ENCODE measurements around the gene DNM2.
A peak's percentile ranks its signal among the peaks of the same experiment; 100 is the strongest.

DNM2 gene

DNA sequence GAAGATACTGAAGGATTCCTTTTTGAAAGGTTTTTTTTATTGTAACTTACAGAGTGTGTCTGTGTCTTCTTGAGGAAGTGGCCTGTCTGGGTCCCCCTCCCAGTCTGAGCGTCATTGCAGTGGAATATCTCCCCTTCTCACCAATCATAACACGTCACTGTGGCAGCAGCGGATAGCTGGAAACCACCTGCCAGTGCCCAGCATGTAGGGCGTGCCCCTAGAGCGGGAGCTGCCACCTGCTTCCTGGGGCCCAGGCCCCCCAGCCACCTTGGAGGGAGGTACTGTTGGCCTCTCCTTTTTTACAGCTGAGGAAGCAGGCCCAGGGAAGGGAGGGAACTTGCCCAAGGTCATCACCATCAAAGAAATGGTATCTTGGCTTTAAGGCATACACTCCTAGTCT lies 4.6 kb upstream of the DNM2 start:
- no peaks in the 10 kb centered on the region for H3K27me3 ChIP-seq (ENCODE audit: insufficient read depth, poor library complexity, severe bottlenecking)

GRCh38 chr19:10717054-10717355 lies 874 bp upstream of the DNM2 start:
- Histone ChIP-seq H3K27ac (replicated peaks) (peak overlapping the region; percentile 20; the same call in 1 of the 2 replicates), H3K27me3 (ENCODE audit: insufficient read depth, poor library complexity, severe bottlenecking) (no peaks in the 10 kb centered on the region), H3K4me3 (replicated peaks; ENCODE audit: insufficient read depth, low read length) (no peak overlapping the region)
- TF ChIP-seq REST (IDR thresholded peaks at IDR 0.05; ENCODE audit: insufficient replicate concordance, low read depth) (no peak), GABPA (IDR thresholded peaks at IDR 0.05; ENCODE audit: low read depth) (no peak), POLR2AphosphoS5 (IDR thresholded peaks at IDR 0.05; ENCODE audit: low read depth) (no peak), SPI1 (IDR thresholded peaks at IDR 0.05; ENCODE audit: borderline replicate concordance, low read depth) (no peak)
- TF ChIP-seq, protein P1, sequence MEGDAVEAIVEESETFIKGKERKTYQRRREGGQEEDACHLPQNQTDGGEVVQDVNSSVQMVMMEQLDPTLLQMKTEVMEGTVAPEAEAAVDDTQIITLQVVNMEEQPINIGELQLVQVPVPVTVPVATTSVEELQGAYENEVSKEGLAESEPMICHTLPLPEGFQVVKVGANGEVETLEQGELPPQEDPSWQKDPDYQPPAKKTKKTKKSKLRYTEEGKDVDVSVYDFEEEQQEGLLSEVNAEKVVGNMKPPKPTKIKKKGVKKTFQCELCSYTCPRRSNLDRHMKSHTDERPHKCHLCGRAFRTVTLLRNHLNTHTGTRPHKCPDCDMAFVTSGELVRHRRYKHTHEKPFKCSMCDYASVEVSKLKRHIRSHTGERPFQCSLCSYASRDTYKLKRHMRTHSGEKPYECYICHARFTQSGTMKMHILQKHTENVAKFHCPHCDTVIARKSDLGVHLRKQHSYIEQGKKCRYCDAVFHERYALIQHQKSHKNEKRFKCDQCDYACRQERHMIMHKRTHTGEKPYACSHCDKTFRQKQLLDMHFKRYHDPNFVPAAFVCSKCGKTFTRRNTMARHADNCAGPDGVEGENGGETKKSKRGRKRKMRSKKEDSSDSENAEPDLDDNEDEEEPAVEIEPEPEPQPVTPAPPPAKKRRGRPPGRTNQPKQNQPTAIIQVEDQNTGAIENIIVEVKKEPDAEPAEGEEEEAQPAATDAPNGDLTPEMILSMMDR (IDR thresholded peaks at IDR 0.05; ENCODE audit: insufficient read depth, low read length) = no peak
- no peak for DNase-seq (ENCODE audit: low read depth in 1 of 2, low spot score in 1 of 2)

More for the DNA sequence above, 4.6 kb upstream of the DNM2 start:
- TF ChIP-seq GABPA (IDR thresholded peaks at IDR 0.05; ENCODE audit: low read depth) = no peak
- TF ChIP-seq, protein P1 (IDR thresholded peaks at IDR 0.05; ENCODE audit: insufficient read depth, low read length) = no peak
- no peak for TF ChIP-seq REST (IDR thresholded peaks at IDR 0.05; ENCODE audit: insufficient replicate concordance, low read depth)
- no peak for TF ChIP-seq POLR2AphosphoS5 (IDR thresholded peaks at IDR 0.05; ENCODE audit: low read depth)
- no peak for TF ChIP-seq SPI1 (IDR thresholded peaks at IDR 0.05; ENCODE audit: borderline replicate concordance, low read depth)
- DNase-seq (ENCODE audit: low read depth in 1 of 2, low spot score in 1 of 2) = no peak
- Histone ChIP-seq H3K4me3 (replicated peaks; ENCODE audit: insufficient read depth, low read length) (no peak overlapping the region), H3K27ac (replicated peaks) (no peak overlapping the region)

DNA sequence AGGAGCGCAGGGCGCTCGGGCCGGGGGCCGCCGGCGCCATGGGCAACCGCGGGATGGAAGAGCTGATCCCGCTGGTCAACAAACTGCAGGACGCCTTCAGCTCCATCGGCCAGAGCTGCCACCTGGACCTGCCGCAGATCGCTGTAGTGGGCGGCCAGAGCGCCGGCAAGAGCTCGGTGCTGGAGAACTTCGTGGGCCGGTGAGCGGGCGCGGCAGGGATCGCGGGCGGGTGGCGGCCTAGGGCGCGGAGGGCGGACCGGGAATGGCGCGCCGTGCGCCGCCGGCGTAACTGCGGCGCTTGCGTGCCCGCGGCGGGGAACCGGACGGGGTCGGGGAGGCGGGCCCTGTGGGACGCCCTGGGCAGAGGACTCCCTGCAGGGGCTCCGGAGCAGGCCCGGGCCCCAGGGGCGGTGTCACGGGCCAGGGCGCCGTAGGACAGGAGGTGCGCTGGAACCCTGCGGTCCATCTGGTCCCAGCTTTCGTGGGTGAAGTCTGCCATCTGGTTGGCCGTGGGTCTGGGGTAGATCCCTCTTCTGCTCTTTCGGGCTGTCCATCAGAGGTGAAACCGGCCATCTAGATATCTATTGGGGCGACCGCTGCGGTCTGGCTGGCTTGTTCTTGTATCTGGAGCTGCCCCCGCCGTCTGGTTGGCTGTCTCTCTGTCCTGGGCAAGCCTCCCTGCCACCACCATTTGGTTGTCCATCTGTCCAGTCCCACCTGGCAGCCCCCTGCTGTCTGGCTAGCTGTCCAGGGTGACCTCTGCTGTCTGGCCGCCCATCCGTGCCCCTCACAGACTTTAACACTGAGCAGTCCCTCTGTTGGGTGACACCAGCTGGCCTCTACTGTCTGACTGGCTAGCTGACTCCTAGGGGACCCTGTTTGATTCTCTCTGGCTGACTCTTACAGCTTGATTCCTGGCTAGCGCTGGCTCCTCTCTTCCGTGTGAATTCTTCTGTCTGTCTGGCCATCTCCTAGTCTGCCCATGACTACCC lies 622 bp downstream of the DNM2 start:
- peak in 1 of 2 experiments; percentile 40 for DNase-seq (ENCODE audit: low read depth in 1 of 2, low spot score in 1 of 2)
- H3K27ac ChIP-seq (replicated peaks) = peak overlapping the region; percentile 70
- TF ChIP-seq POLR2AphosphoS5 (IDR thresholded peaks at IDR 0.05; ENCODE audit: low read depth) (no peak; the same call in none of the 2 replicates), REST (IDR thresholded peaks at IDR 0.05; ENCODE audit: insufficient replicate concordance, low read depth) (no peak), GABPA (IDR thresholded peaks at IDR 0.05; ENCODE audit: low read depth) (no peak), SPI1 (IDR thresholded peaks at IDR 0.05; ENCODE audit: borderline replicate concordance, low read depth) (no peak)
- TF ChIP-seq, protein P1 (IDR thresholded peaks at IDR 0.05; ENCODE audit: insufficient read depth, low read length) = no peak
- no peaks in the 10 kb centered on the region for H3K27me3 ChIP-seq (ENCODE audit: insufficient read depth, poor library complexity, severe bottlenecking)
- peak overlapping the region; percentile 93 for H3K4me3 ChIP-seq (replicated peaks; ENCODE audit: insufficient read depth, low read length)
